ENCODE data around the gene NPEPPS. TPM values are rescaled to one million over a fixed set of nuclear protein-coding genes. Genes with fewer than 3 reads are reported as not detected.
"Not testable (repeated sequence)": the region's sequence is repeated elsewhere in the genome, so short reads cannot be mapped to it uniquely, and the experiment has no call there.

Gene NPEPPS
- total and polyA plus RNA-seq, 2 donors (not counting 3 experiments of a cell fraction or from before 2014, with no cell fraction given) = 69.2 to 102 TPM

- peaks cover 33% of the 10 kb centered on the region for H3K79me2 ChIP-seq (ENCODE audit: control insufficient read depth, insufficient read depth, low read length)
- H3K4me1 ChIP-seq (ENCODE audit: control insufficient read depth, extremely low read depth, insufficient read depth, low read length); H3K36me3 ChIP-seq (ENCODE audit: control insufficient read depth in 2 of 2, extremely low read depth in 1 of 2, insufficient read depth in 2 of 2, low read length in 2 of 2); FAIRE-seq; H3K27ac ChIP-seq (ENCODE audit: insufficient read depth, low read depth, low read length); dilution Hi-C loops (cut with MboI; ENCODE audit: extremely low pct_ligation_motif_present, low sequenced_read_pairs); H3K9ac ChIP-seq (replicated peaks; ENCODE audit: extremely low read depth, insufficient read depth, low read length); H3K4me2 ChIP-seq (ENCODE audit: insufficient read depth, low read length); H3K9me3 ChIP-seq (replicated peaks; ENCODE audit: control insufficient read depth, insufficient read depth, low read length); H3K9me1 ChIP-seq (replicated peaks; ENCODE audit: control insufficient read depth, extremely low read depth, insufficient read depth, low read length); H3K27me3 ChIP-seq (ENCODE audit: control insufficient read depth in 2 of 2, insufficient read depth in 2 of 2, low read length in 2 of 2); BruUV-seq (replicated peaks); H3K4me3 ChIP-seq (replicated peaks in 1 of 3; ENCODE audit: insufficient read depth in 1 of 3, low read depth in 1 of 3, low read length in 3 of 3); DNase-seq (ENCODE audit: low read depth, low spot score); intact Hi-C loops (cut with micrococcal nuclease); H4K20me1 ChIP-seq (replicated peaks; ENCODE audit: control insufficient read depth, extremely low read depth, insufficient read depth, low read length); H2AFZ ChIP-seq (ENCODE audit: low read depth, low read length): not testable (repeated sequence)
- POLR2A ChIA-PET = interaction anchor here (0.6 kb wide), 1 partner anchor 9 kb away, joined by 4 read pairs; no protein-coding TSS in a partner anchor
- CTCF ChIA-PET = interaction anchor here (0.7 kb wide), 1 partner anchor 72 kb away, joined by 3 read pairs; no protein-coding TSS in a partner anchor
Measured at GRCh38 chr17:47544327-47544726, 13.4 kb downstream of the NPEPPS start.

GRCh38 chr17:47554733-47555132 lies 23.8 kb downstream of the NPEPPS start:
- DNase-seq (ENCODE audit: low read depth, low spot score); CTCF ChIA-PET; FAIRE-seq; H3K4me1 ChIP-seq (ENCODE audit: control insufficient read depth, extremely low read depth, insufficient read depth, low read length); H3K27ac ChIP-seq (ENCODE audit: insufficient read depth, low read depth, low read length); H3K36me3 ChIP-seq (ENCODE audit: control insufficient read depth in 2 of 2, extremely low read depth in 1 of 2, insufficient read depth in 2 of 2, low read length in 2 of 2); H4K20me1 ChIP-seq (replicated peaks; ENCODE audit: control insufficient read depth, extremely low read depth, insufficient read depth, low read length); H3K27me3 ChIP-seq (ENCODE audit: control insufficient read depth in 2 of 2, insufficient read depth in 2 of 2, low read length in 2 of 2); intact Hi-C loops (cut with micrococcal nuclease); H3K9ac ChIP-seq (replicated peaks; ENCODE audit: extremely low read depth, insufficient read depth, low read length); H3K9me3 ChIP-seq (replicated peaks; ENCODE audit: control insufficient read depth, insufficient read depth, low read length); H3K4me3 ChIP-seq (replicated peaks in 1 of 3; ENCODE audit: insufficient read depth in 1 of 3, low read depth in 1 of 3, low read length in 3 of 3); H3K4me2 ChIP-seq (ENCODE audit: insufficient read depth, low read length); H2AFZ ChIP-seq (ENCODE audit: low read depth, low read length); POLR2A ChIA-PET; H3K9me1 ChIP-seq (replicated peaks; ENCODE audit: control insufficient read depth, extremely low read depth, insufficient read depth, low read length); dilution Hi-C loops (cut with MboI; ENCODE audit: extremely low pct_ligation_motif_present, low sequenced_read_pairs); BruUV-seq (replicated peaks): not testable (repeated sequence)
- peaks cover 10% of the 10 kb centered on the region for H3K79me2 ChIP-seq (ENCODE audit: control insufficient read depth, insufficient read depth, low read length)

GRCh38 chr17:47556108-47556507 lies 25.2 kb downstream of the NPEPPS start:
- H3K27me3 ChIP-seq (ENCODE audit: control insufficient read depth in 2 of 2, insufficient read depth in 2 of 2, low read length in 2 of 2); H3K9ac ChIP-seq (replicated peaks; ENCODE audit: extremely low read depth, insufficient read depth, low read length); intact Hi-C loops (cut with micrococcal nuclease); H3K36me3 ChIP-seq (ENCODE audit: control insufficient read depth in 2 of 2, extremely low read depth in 1 of 2, insufficient read depth in 2 of 2, low read length in 2 of 2); DNase-seq (ENCODE audit: low read depth, low spot score); H3K9me1 ChIP-seq (replicated peaks; ENCODE audit: control insufficient read depth, extremely low read depth, insufficient read depth, low read length); BruUV-seq (replicated peaks); POLR2A ChIA-PET; dilution Hi-C loops (cut with MboI; ENCODE audit: extremely low pct_ligation_motif_present, low sequenced_read_pairs); H3K4me3 ChIP-seq (replicated peaks in 1 of 3; ENCODE audit: insufficient read depth in 1 of 3, low read depth in 1 of 3, low read length in 3 of 3); H3K4me2 ChIP-seq (ENCODE audit: insufficient read depth, low read length); H3K4me1 ChIP-seq (ENCODE audit: control insufficient read depth, extremely low read depth, insufficient read depth, low read length); H2AFZ ChIP-seq (ENCODE audit: low read depth, low read length); CTCF ChIA-PET; H3K9me3 ChIP-seq (replicated peaks; ENCODE audit: control insufficient read depth, insufficient read depth, low read length); FAIRE-seq; H3K27ac ChIP-seq (ENCODE audit: insufficient read depth, low read depth, low read length); H4K20me1 ChIP-seq (replicated peaks; ENCODE audit: control insufficient read depth, extremely low read depth, insufficient read depth, low read length): not testable (repeated sequence)
- H3K79me2 ChIP-seq (ENCODE audit: control insufficient read depth, insufficient read depth, low read length) = peaks cover 15% of the 10 kb centered on the region

- H2AFZ ChIP-seq (ENCODE audit: low read depth, low read length); FAIRE-seq; H3K9me1 ChIP-seq (replicated peaks; ENCODE audit: control insufficient read depth, extremely low read depth, insufficient read depth, low read length); H3K36me3 ChIP-seq (ENCODE audit: control insufficient read depth in 2 of 2, extremely low read depth in 1 of 2, insufficient read depth in 2 of 2, low read length in 2 of 2); H3K4me3 ChIP-seq (replicated peaks in 1 of 3; ENCODE audit: insufficient read depth in 1 of 3, low read depth in 1 of 3, low read length in 3 of 3); dilution Hi-C loops (cut with MboI; ENCODE audit: extremely low pct_ligation_motif_present, low sequenced_read_pairs); H3K27ac ChIP-seq (ENCODE audit: insufficient read depth, low read depth, low read length); DNase-seq (ENCODE audit: low read depth, low spot score); intact Hi-C loops (cut with micrococcal nuclease); BruUV-seq (replicated peaks); H3K9ac ChIP-seq (replicated peaks; ENCODE audit: extremely low read depth, insufficient read depth, low read length); H3K4me1 ChIP-seq (ENCODE audit: control insufficient read depth, extremely low read depth, insufficient read depth, low read length); POLR2A ChIA-PET; H3K4me2 ChIP-seq (ENCODE audit: insufficient read depth, low read length); CTCF ChIA-PET; H4K20me1 ChIP-seq (replicated peaks; ENCODE audit: control insufficient read depth, extremely low read depth, insufficient read depth, low read length); H3K9me3 ChIP-seq (replicated peaks; ENCODE audit: control insufficient read depth, insufficient read depth, low read length); H3K27me3 ChIP-seq (ENCODE audit: control insufficient read depth in 2 of 2, insufficient read depth in 2 of 2, low read length in 2 of 2): not testable (repeated sequence)
- peaks cover 17% of the 10 kb centered on the region for H3K79me2 ChIP-seq (ENCODE audit: control insufficient read depth, insufficient read depth, low read length)
Measured at GRCh38 chr17:47560517-47561043, 29.7 kb downstream of the NPEPPS start.

Data from endothelial cell of umbilical vein (primary cell).